A673 (cell line): ENCODE data around the gene RSU1. TPM values are rescaled to one million over a fixed set of nuclear protein-coding genes. Genes with fewer than 3 reads are reported as not detected.
A peak's percentile ranks its signal among the peaks of the same experiment; 100 is the strongest.

ENCODE experiments used
- BruUV-seq: library from RNA; stranded (reverse); fragments of 400-500 nt; replicated peaks from 2 replicates; lab custom pipeline; 2021; lab: Mats Ljungman, UMichigan
- CTCF ChIA-PET: fragments of 300-600 bp; sonication (Branson Sonifier 250); formaldehyde crosslinking; loops from one replicate; lab custom pipeline; 2022; ENCODE audit warnings: antibody characterized with exemption; lab: Charles Lee
- POLR2A ChIA-PET: fragments of 300-600 bp; sonication (Branson Sonifier 250); formaldehyde crosslinking; loops from one replicate; lab custom pipeline; 2022; ENCODE audit warnings: antibody characterized with exemption; ENCODE audit not compliant: low non-redundant PET; lab: Charles Lee
- DNase-seq: peaks from one replicate; pipeline ENCODE4 v3.0.0-alpha.2; 2015; ENCODE audit warnings: low spot score
- H3K27ac ChIP-seq: fragments of 200-600 bp; sonication (generic); 2 replicates; pipeline ENCODE4 v1.5.1; 2016; ENCODE audit warnings: mixed run types, low read depth, mild to moderate bottlenecking, mixed read lengths, antibody characterized with exemption, low read length; ENCODE audit not compliant: poor library complexity, severe bottlenecking
- H3K27me3 ChIP-seq: fragments of 200-600 bp; sonication (generic); replicated peaks from 2 replicates; pipeline ENCODE4 v1.6.1; 2017; ENCODE audit warnings: mixed run types, low read depth, mild to moderate bottlenecking, mixed read lengths, antibody characterized with exemption, low read length; ENCODE audit not compliant: insufficient read depth, poor library complexity
- H3K36me3 ChIP-seq: fragments of 200-600 bp; sonication (generic); 2 replicates; pipeline ENCODE4 v1.6.1; 2016; ENCODE audit warnings: mixed run types, mild to moderate bottlenecking, mixed read lengths, antibody characterized with exemption, low read length; ENCODE audit not compliant: insufficient read depth, poor library complexity, severe bottlenecking
- H3K4me1 ChIP-seq: fragments of 200-600 bp; sonication (generic); 2 replicates; pipeline ENCODE4 v1.6.1; 2017; ENCODE audit warnings: mixed run types, mild to moderate bottlenecking, mixed read lengths, antibody characterized with exemption, low read length; ENCODE audit not compliant: insufficient read depth, poor library complexity, severe bottlenecking
- H3K4me3 ChIP-seq: fragments of 200-600 bp; sonication (generic); 2 replicates; pipeline ENCODE4 v1.5.1; 2016; ENCODE audit warnings: low read depth, mixed run types, mild to moderate bottlenecking, mixed read lengths, low read length; ENCODE audit not compliant: poor library complexity, severe bottlenecking
- H3K9me3 ChIP-seq: fragments of 200-600 bp; sonication (generic); 2 replicates; pipeline ENCODE4 v1.6.1; 2016; ENCODE audit warnings: mixed run types, low read depth, mild to moderate bottlenecking, mixed read lengths, antibody characterized with exemption, low read length; ENCODE audit not compliant: poor library complexity, severe bottlenecking
- CTCF ChIP-seq: fragments of 300-800, 200-600 bp; sonication (generic); conservative IDR thresholded peaks from 2 replicates; pipeline ENCODE4 v1.5.1; 2017; ENCODE audit warnings: low read depth, mild to moderate bottlenecking, antibody characterized with exemption, low read length, moderate library complexity, mixed read lengths
- EZH2 ChIP-seq: fragments of 200-600 bp; sonication (generic); IDR thresholded peaks from 2 replicates; pipeline ENCODE4 v1.6.1; 2017; ENCODE audit warnings: borderline replicate concordance, low read depth, mild to moderate bottlenecking, mixed read lengths, antibody characterized with exemption, low read length; ENCODE audit not compliant: poor library complexity, severe bottlenecking
- intact Hi-C: fragments of 100-400 bp; cut with micrococcal nuclease; formaldehyde crosslinking; loops from one replicate; pipeline ENCODE4 v1.10.0; 2022; ENCODE audit not compliant: unreplicated experiment
- total RNA-seq: library from RNA; stranded (reverse); gene quantifications from 2 replicates; pipeline ENCODE4 v1.2.3, GENCODE V29; 2021

Gene RSU1
- total RNA-seq, 1 experiment from 2014 or later, result 64.0 TPM

GRCh38 chr10:16597656-16598055 is 219.6 kb downstream of the RSU1 start:
- Histone ChIP-seq H3K27me3 (no peaks in the 10 kb centered on the region), H3K9me3 (no peaks in the 10 kb centered on the region), H3K36me3 (no peaks in the 10 kb centered on the region), H3K4me3 (no peak overlapping the region), H3K27ac (no peak overlapping the region), H3K4me1 (no peaks in the 10 kb centered on the region)
- no TSS peak for BruUV-seq
- ChIA-PET CTCF (no interaction called here), POLR2A (no interaction called here)
- TF ChIP-seq EZH2 (no peak), CTCF (no peak)
- DNase-seq, result peak; percentile 72
- intact Hi-C loops, result no loop called here

- Histone ChIP-seq H3K4me1 (no peaks in the 10 kb centered on the region), H3K4me3 (no peak overlapping the region), H3K27ac (no peak overlapping the region), H3K27me3 (no peaks in the 10 kb centered on the region), H3K9me3 (no peaks in the 10 kb centered on the region), H3K36me3 (no peaks in the 10 kb centered on the region)
- ChIA-PET CTCF (no interaction called here), POLR2A (no interaction called here)
- intact Hi-C loops, result no loop called here
- no TSS peak for BruUV-seq
- TF ChIP-seq EZH2 (no peak), CTCF (no peak)
- no peak for DNase-seq
These were observed 224.8 kb downstream of the RSU1 start for GRCh38 chr10:16592378-16592777.

GRCh38 chr10:16586358-16587138 is 230.7 kb downstream of the RSU1 start:
- no peak overlapping the region for H3K27ac ChIP-seq
- no peak overlapping the region for H3K4me3 ChIP-seq
- POLR2A ChIA-PET, result no interaction called here
- no peaks in the 10 kb centered on the region for H3K4me1 ChIP-seq
- no peak for DNase-seq
- TF ChIP-seq CTCF, result no peak
- H3K36me3 ChIP-seq, result no peaks in the 10 kb centered on the region
- peaks cover 17% of the 10 kb centered on the region for H3K27me3 ChIP-seq
- BruUV-seq, result no TSS peak
- CTCF ChIA-PET, result no interaction called here
- intact Hi-C loops, result no loop called here
- no peaks in the 10 kb centered on the region for H3K9me3 ChIP-seq
